HuH-7 (cell line): ENCODE results near the gene CNTN4.

Experiments
- DNase-seq: peaks from one replicate; pipeline ENCODE4 v3.0.0; 2011; ENCODE audit warnings: low spot score

CNTN4 gene

DNA sequence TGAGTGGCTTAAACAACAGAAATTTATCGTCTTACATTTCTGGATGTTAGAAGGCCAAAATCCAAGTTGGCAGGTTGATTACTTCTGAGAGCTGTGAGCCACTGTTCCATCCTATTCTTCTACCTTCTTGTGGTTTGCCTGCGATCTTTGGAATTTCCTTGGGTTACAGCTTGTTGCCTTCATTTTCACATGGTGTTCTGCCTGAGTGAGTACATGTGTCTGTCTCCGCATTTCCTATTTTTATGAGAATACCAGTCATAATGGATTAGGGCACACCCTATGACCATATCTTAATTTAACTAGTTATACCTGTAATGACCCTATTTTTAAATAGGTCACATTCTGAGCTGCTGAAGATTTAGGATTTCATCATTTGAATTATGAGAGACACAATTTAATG lies 294.3 kb downstream of the CNTN4 start:
- DNase-seq = no peak

DNA sequence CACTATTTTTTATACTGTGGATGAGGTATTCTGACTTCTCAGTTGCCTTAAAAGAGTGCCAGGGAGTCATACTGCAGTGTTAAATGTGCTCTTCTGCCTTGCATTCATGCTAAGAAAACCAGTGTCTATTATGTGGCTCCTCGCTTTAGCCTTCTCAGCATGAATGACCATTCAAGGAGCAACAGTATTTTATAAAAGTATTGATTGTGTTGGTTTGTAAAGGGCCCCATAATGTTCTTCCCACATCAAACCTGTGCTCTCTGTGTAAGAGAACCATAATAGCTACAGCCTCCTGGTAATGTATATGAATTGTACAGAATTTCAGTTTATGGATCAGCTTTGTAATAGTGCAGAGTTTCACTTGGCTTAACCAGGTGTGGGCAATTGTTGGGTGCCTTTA lies 316.4 kb downstream of the CNTN4 start:
- DNase-seq = no peak

DNA sequence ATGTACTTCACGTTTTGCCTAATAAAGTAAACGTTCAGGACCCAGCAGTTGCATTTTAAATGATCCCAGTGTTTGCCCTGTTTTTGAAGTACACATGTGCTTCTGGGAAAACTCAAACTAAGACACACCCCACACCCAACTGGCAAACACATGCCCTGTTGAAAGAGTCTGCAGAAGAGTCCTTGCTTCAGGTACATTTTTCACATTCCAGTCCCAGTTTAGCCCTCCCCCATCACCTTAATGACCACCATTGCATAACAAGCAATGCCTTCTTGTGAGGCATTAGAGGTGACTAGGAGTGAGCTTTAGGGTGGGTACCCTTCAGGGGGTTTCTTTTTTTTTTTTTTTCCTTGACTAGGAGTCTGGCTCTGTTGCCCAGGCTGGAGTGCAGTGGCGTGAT lies 322.3 kb downstream of the CNTN4 start:
- no peak for DNase-seq

DNA sequence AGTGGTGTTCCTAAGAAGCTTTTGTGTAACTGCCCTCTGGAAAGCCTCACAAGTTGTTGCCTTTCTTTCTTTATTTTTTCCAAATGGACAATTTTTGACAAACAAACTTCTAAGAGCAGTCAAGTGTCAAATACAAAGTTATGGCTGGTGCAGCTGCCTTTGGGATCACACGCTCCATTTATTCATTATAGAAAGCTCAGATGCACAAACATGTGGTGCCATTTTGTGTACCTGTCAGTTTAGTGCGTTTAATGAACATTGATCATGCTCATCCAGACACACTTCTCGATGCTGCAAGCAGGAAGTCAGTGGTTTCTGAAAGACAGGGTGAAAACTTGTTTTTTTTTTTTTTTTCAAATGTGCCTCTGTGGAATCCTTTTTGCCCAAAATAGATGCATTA lies 324.5 kb downstream of the CNTN4 start:
- DNase-seq = no peak

DNA sequence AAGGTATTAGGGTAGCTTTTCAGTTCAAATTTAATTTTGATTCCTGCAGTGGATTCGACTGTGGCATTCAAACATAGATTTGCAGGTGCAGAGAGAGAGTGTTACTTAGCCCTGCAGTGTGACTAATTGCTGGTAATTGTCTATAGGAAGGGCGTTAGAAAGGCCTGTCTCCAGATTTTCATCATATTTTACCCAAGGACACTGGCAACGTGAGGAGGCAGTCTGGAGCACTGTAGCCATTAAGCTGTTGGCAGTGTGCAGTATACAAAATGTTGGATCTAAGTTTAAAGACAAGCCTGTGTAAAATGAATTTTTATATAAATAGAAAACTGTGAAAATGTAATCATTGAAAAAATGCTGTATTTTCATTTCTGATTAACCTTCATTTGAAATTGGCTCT lies 342.9 kb downstream of the CNTN4 start:
- no peak for DNase-seq

DNA sequence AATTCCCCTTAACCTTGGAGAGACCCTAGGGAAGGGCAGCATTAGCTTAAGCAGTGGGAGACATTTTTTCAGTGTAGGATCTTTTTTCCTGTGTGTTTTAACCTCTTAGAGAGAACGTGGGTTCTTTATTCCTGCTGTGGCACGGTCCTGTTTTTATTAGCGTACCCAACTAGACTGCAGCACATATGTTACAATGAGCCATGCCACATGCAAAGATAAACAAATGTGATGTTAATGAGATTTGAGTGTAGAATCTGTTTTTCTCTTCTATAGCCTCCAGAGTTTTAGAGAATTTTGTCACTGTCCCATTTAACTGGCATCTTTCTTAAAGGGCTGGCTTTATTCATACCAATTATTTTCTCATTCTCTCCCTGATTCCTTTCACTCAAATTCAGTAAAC lies 347.5 kb downstream of the CNTN4 start:
- DNase-seq = no peak

DNA sequence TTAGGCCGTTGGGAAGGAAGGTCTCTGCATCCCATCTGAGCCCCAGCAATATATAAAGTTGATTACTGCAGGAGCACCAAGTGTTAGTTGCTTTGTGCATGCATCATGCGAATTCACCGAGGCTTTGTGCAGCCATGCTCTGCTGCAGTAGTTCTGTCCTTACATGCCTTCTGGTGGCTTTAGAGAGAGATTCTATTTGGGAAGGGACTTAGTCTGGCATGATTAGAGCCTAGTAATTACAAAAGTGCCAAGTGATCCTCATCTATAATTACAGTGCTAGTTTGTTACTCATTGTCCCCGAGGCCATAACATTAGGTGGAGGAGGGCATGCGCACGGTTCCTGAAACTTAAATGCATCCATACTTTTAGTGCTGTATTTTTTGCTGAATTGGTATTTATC lies 353.6 kb downstream of the CNTN4 start:
- no peak for DNase-seq

DNA sequence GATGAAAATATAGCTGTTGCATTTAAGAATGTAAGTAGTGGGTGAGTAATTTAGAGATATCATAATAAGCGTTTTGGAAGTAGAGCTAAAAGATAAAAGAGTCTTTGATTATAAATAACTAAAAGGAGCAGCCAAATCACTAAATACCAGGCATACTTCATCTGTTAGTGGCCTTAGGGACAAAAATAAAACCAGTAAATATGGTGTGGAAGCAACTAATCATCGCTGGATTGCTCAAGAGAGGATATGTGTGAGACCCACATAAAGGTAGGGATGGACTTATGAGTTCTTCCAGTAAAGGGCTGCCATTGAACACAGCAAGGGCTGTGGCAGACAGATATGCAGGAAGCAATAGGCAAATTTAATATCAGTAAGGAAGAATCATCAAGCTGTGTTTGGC lies 356.2 kb downstream of the CNTN4 start:
- DNase-seq = no peak

DNA sequence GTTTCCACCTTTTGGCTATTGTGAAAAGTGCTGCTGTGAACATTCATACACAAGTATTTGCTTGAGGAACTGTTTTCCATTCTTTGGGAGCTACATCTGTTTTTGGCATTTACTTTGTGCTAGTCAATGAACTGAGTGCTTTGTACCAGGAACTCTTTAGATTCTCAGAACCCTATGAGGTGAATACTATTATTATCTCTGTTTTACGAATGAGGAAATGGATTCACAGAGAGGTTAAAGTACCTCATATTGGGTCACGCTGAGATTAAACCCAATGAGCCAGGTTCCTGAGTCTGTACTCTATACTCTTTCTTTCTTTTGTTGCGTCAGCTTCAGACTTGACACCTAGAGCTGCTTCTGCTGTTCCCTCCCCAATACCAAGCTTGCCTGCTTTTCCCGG lies 358.1 kb downstream of the CNTN4 start:
- DNase-seq = no peak

DNA sequence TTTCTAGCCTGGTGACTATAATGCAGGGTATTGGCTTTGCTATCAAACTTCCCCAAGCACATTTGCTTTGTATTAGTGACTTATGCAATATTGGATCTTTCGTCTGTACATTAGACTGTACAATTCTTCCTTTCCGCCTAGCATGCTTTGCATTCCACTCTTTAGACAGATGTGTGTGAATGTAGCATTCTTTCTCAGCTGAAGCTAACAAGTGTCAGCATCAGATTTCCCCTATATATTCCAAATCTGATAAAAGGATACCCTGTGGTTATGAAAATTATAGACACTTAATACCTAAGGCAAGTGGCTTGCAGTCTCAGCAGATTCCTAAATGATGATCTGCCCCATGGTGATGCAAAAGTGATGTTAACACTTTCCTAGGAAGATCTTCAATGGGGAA lies 360.1 kb downstream of the CNTN4 start:
- DNase-seq = no peak

DNA sequence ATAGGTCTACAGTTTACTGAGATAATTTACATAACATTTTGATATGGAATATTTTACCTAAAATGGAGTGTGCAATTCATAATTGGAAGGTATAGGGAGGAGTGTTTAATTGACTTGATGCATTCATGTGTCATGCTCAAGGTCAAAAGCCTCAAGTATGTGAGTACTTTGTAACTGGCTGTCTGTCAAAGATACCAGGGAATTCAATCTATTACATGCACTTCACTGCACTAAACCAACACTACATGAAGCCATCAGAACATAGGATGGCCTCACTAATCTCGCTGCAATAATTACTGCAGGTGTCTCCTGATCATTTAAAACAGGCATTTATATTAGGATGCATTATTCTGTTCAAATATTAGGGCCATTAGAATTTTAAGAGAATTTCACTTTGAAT lies 367.2 kb downstream of the CNTN4 start:
- DNase-seq = no peak

DNA sequence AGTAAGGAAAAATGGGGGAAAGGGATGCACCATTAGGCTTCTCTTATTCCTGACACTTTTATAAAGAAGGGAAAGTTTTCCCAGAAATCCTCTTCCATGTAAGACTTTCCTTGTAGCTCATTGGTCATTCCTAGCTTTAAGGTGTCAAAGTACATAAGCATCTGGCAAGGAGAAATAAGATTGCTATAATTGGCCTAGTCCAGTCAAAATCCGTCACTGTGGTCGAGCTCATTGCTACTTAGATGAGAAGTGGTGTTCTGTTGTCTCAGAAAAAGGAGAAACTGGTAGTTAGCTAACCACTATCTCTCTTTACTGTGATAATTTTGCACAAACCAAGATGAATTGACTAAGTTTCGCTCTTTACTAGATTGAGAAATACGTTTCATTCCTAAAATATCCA lies 370.1 kb downstream of the CNTN4 start:
- DNase-seq = no peak

DNA sequence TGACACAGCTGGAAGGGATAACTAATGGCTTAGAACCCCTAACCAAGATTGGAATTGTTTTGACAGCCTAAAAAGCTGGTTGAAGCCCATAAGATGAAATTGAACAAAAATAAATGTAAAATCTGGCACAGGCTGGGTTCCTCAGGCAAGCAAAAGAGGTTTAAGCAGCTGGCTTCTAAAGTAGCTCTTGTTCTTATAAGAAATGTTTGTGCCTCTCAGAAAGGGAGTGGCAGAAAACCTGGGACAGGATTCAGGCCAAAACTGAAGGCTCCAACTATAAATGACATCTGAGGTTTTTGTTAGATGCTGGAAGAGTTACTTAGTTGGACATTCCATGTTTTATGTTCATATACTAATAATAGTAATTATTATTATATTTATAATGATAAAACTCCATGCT lies 378.3 kb downstream of the CNTN4 start:
- no peak for DNase-seq

DNA sequence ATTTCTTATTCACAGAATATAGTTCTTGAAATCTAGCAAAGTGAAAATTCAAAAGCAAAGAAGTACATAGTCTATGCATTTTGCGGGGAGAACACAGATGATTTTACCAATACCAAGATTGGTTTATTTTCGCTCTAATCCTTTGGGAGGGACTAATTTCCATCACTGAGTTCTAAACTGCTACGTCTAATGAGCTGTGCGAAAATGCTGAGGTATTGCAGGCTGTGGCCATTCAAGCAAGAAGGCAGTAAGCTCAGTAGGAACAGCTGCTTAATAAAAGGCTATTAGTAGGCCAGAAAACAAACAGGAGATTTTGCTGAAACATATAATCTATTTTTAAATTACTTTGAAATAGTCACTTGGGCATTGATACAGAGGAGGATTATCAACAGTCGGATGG lies 379.0 kb downstream of the CNTN4 start:
- no peak for DNase-seq

DNA sequence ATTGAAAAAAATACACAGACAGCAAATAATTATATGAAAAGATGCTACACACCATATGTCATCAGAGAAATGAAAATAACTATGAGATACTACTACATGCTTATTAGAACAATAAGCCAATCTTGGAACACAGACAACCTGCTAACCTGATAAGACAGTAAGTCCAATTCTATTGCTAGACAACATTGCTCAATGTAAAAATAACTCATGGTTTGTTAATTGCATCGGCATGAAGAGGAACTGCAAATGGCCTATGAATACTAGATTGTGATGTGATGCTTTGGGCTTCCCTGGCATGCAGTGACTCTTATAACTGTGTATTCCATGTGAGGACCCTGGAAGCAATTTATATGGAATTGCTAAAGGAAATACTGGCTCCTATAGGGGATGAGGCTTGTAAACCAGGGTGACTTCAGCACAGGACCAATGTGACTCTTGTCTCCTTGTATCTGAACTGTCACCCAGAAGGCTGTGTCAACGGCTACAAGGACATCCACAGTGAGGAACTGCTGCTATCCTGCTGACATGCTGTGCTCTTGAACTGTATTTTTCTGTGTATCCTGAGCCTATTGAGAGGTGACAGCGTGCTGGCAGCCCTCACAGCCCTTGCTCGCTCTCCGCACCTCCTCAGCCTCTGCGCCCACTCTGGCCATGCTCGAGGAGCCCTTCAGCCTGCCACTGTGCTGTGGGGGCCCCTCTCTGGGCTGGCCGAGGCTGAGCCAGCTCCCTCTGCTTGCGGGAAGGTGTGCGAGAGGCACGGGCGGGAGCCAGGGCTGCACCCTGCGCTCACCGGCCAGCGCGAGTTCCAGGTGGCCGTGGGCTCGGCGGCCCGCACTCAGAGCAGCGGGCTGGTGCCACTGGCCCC lies 385.7 kb downstream of the CNTN4 start:
- DNase-seq = no peak

DNA sequence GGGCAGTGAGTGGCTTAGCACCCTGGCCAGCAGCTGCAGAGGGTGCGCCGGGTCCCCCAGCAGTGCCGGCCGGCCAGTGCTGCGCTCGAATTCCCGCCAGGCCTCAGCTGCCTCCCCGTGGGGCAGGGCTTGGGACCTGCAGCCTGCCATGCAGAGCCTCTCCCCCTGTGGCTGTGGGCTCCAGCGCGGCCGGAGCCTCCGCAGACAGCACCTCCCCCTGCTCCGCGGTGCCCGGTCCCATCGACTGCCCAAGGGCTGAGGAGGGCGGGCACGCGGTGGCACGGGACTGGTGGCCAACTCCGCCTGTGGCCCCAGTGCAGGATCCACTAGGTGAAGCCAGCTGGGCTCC lies 386.3 kb downstream of the CNTN4 start:
- DNase-seq = no peak

DNA sequence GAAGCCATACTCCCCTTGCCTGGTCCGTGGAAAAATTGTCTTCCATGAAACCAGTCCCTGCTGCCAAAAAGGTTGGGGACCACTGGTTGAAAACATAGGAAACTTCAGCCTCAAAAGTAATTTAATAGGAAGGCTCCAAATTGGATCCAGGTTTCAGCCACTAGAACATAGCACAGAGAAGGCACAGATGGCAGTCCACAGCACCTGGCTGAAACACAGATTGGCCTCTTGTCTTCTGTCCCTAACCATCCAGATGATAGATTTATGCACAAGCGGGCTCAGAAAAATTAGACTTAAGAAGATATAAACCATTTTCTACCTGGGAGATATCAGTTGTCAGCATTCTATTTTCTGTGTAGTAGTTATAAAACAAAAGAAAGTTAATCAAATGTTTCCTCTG lies 397.1 kb downstream of the CNTN4 start:
- DNase-seq = no peak

DNA sequence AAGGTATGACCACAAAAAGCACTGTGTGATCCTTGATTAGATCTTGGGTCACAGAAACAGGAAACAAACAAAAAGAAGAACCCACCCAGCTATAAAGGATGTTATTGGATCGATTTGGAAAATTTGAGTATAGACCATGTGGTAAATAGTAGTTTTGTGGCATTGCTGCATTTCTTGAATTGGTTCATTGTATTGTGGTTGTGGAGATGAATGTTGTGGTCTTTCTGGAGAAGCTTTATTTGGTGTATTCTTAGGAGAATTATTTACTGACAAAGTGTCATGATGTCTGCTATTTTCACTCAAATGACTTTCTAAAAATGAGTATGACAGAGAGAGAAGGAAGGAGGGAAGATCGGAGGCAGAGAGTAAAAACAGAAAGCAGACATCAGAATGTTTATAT lies 406.2 kb downstream of the CNTN4 start:
- DNase-seq = no peak

DNA sequence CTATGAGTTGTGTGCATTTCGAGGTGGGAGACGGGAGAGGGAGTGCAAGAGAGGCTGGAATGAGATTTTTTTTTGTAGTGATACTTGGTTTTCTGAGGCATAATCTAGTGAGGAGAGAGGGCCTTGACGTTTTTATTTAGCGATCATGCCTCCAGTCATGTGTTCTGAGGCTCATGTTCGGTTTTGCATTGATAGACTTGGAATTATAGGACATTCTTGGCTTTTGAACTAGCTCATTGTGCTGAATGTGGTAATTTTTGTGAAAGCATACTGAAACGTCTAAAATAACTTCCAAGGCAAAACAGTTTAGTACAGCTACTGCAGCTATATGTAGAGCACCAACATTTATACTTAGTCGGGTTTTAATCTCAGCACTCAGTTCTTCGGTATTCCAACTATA lies 408.1 kb downstream of the CNTN4 start:
- no peak for DNase-seq

DNA sequence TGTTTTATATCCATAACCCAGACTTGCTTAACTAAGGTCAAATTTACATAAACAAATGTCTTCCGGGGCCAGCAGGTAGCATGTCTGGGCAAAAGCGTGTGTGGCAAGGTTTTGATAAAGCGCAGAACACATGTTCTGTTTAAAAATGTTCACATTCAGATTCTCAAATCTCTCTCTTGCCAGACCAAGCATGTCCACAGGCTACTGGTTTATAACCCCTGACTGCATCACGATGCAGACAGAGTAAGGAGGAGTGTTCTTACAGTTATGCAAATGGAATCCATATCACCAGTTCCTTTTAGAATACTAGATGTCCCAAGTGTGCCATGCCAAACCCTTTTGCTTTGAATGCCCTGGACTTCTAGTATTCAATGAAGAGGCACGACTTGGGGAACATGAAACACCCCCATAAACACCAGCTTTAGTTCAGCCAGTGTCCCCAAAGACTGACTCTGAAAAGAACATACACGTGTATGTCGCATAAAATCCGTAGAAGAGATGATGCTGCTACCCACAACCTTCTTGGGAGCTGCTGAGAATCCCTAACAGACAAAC lies 412.0 kb downstream of the CNTN4 start:
- no peak for DNase-seq

DNA sequence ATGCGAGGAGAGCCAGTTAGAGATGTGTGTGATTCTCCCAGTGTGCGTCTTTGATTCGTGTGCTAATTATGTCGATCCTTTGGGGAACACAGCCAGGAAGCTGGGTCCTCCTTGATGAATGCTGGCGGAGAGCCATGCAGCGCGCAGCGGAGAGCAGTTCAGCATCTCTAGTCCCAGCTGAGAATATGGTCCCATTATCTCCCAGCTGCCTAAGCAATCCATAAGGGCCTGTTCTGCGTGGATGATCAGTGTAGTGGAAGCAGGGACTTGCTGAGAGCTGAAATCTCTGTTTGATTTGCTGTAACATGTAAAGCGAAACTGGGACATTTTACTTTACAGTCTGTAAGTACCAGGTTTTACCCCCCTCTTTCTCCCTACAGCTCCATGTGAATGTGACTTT lies 412.7 kb downstream of the CNTN4 start:
- no peak for DNase-seq

DNA sequence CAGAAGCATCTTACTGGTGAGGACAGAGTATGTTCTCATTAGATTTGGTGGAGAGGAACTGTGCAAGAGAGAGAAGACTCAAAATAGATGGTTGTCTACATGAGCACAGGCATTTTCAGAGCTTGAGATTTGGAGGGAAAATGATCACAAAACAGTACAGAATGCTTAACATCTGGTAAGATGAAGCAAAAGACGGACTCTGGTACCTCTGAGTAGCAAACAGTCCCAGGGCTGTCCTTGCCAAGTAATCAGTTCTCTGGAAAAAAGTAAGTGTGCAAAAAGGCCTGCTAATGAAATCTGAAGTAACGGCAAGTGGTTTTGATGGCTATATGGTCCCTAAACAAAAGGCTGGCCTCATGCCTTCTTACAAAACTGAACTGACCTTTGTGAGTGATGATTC lies 414.2 kb downstream of the CNTN4 start:
- DNase-seq = no peak

DNA sequence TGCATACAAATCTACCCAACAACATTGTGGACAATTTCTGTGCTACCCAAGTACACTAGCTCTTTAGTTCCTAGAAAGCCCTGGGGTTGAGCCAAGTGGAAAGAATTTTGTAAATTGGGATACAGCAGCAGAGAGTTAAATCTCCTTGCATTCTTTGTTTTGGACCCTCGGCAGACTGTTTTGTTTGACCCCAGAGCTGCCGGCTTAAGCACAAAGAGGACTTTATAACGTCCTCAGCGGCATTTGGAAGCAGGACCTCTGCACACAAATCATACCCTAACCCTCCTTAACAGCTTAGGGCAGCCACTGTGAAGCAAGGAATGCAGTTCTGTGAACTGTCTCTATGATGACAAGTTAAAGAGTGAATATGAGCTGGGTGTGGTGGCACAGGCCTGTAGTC lies 415.3 kb downstream of the CNTN4 start:
- no peak for DNase-seq

DNA sequence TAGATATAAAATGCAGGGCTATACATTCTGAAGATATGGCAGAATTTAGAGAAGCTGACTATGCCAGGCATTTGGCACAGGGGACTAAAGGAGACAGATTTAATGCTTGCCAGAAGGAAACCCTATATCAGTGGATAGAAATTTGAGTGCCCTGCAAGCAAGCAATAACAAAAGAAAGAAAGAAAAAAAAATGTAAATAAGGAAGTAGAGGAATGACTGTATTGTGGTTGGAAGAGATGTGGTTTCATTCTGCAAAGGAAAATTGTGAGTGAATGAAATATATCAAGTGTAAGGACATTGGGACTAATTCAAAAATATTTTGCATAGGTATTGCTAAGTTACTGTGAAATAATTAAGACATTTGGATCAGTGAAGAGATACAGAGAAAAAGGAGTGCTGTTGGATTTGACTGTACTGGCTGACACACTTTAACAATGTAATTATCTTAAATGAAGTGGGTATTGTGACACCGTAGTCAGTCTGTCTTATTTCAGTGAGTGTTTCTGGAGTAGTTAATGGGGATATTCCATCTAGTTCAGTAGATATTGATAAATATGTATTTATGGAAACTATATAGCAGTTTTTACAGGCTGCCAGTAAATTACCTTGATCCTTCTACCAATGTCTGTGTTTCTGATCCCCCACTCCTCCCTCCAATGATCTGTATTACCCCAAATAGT lies 418.2 kb downstream of the CNTN4 start:
- DNase-seq = no peak
